MCF 10A (cell line): ENCODE measurements around the gene CABYR. TPM values are rescaled to one million over a fixed set of nuclear protein-coding genes. Genes with fewer than 3 reads are reported as not detected.

Source experiments
- BruUV-seq: library from RNA; stranded (reverse); fragments of 400-500 nt; replicated peaks from 2 replicates; lab custom pipeline; 2021; lab: Mats Ljungman, UMichigan
- CTCF ChIA-PET: fragments of 300-600 bp; sonication (Branson Sonifier 250); formaldehyde crosslinking; extraction: SDS; loops from one replicate; lab custom pipeline; 2021; ENCODE audit warnings: antibody characterized with exemption, inconsistent platforms; lab: Yijun Ruan, JAX
- POLR2A ChIA-PET: fragments of 300-600, 350-650 bp; sonication (Branson Sonifier 250); formaldehyde crosslinking; extraction: SDS; loops from one replicate; lab custom pipeline; 2020; ENCODE audit warnings: antibody characterized with exemption, inconsistent platforms; lab: Yijun Ruan, JAX
- DNase-seq: peaks from one replicate; pipeline ENCODE4 v3.0.0-alpha.2; 2018; ENCODE audit not compliant: unreplicated experiment
- H3K27ac Mint-ChIP-seq: one replicate; pipeline ENCODE4 v1.8.0; 2022; ENCODE audit warnings: mild to moderate bottlenecking, low read depth, mixed read lengths; ENCODE audit not compliant: unreplicated experiment
- H3K27me3 Mint-ChIP-seq: one replicate; pipeline ENCODE4 v1.8.0; 2022; ENCODE audit warnings: mixed read lengths; ENCODE audit not compliant: insufficient read depth, unreplicated experiment
- H3K36me3 Mint-ChIP-seq: one replicate; pipeline ENCODE4 v1.8.0; 2022; ENCODE audit warnings: mild to moderate bottlenecking, moderate library complexity, mixed read lengths; ENCODE audit not compliant: insufficient read depth, unreplicated experiment
- H3K4me1 Mint-ChIP-seq: one replicate; pipeline ENCODE4 v1.8.0; 2022; ENCODE audit warnings: mixed read lengths; ENCODE audit not compliant: insufficient read depth, unreplicated experiment
- H3K4me3 Mint-ChIP-seq: one replicate; pipeline ENCODE4 v1.8.0; 2022; ENCODE audit warnings: mild to moderate bottlenecking, moderate library complexity, mixed read lengths; ENCODE audit not compliant: unreplicated experiment
- H3K9me3 Mint-ChIP-seq: one replicate; pipeline ENCODE4 v1.8.0; 2022; ENCODE audit warnings: mixed read lengths; ENCODE audit not compliant: unreplicated experiment
- CTCF ChIP-seq: fragments of 200-600 bp; IDR thresholded peaks from one replicate; pipeline ENCODE4 v1.8.0; 2022; ENCODE audit warnings: antibody characterized with exemption, mild to moderate bottlenecking; ENCODE audit not compliant: unreplicated experiment
- intact Hi-C: fragments of 100-400 bp; cut with micrococcal nuclease; formaldehyde crosslinking; loops from 2 replicates; pipeline ENCODE4 v1.14.1; 2022
- total RNA-seq: library from RNA; stranded (reverse); gene quantifications from 2 replicates; pipeline ENCODE4 v1.2.3, GENCODE V29; 2022

CABYR gene
- total RNA-seq, 1 experiment from 2014 or later = 3.0 TPM

- Mint-ChIP-seq H3K27me3 (no peaks in the 10 kb centered on the region), H3K4me1 (no peaks in the 10 kb centered on the region), H3K4me3 (no peak overlapping the region), H3K27ac (no peak overlapping the region), H3K9me3 (no peaks in the 10 kb centered on the region), H3K36me3 (peaks cover 6% of the 10 kb centered on the region)
- no peak for DNase-seq
- ChIA-PET POLR2A (interaction anchor here (0.7 kb wide), 1 partner anchor 12 kb away, joined by 3 read pairs; no protein-coding TSS in a partner anchor), CTCF (interaction anchor here (1.4 kb wide), 1 partner anchor 33 kb away, joined by 4 read pairs; no protein-coding TSS in a partner anchor)
- intact Hi-C loops = no loop called here
- no TSS peak for BruUV-seq
- no peak for TF ChIP-seq CTCF
Measured at GRCh38 chr18:24153397-24153796, 14.5 kb downstream of the CABYR start.

GRCh38 chr18:24157855-24158254 is 19.0 kb downstream of the CABYR start:
- peaks cover 10% of the 10 kb centered on the region for H3K4me1 Mint-ChIP-seq
- ChIA-PET POLR2A (interaction anchor here (0.7 kb wide), 1 partner anchor 239 kb away, joined by 5 read pairs; the partner anchor contains the start of gene OSBPL1A), CTCF (no interaction called here)
- no TSS peak for BruUV-seq
- no peak for TF ChIP-seq CTCF
- no peak overlapping the region for H3K4me3 Mint-ChIP-seq
- no peak for DNase-seq
- H3K27ac Mint-ChIP-seq = no peak overlapping the region
- H3K36me3 Mint-ChIP-seq = peaks cover 27% of the 10 kb centered on the region
- no peaks in the 10 kb centered on the region for H3K9me3 Mint-ChIP-seq
- intact Hi-C loops = no loop called here
- no peaks in the 10 kb centered on the region for H3K27me3 Mint-ChIP-seq

GRCh38 chr18:24160086-24160485 is 21.2 kb downstream of the CABYR start:
- H3K4me1 Mint-ChIP-seq = peaks cover 10% of the 10 kb centered on the region
- no TSS peak for BruUV-seq
- H3K27ac Mint-ChIP-seq = no peak overlapping the region
- peak; percentile 33 for DNase-seq
- H3K36me3 Mint-ChIP-seq = peaks cover 46% of the 10 kb centered on the region
- H3K4me3 Mint-ChIP-seq = no peak overlapping the region
- H3K9me3 Mint-ChIP-seq = no peaks in the 10 kb centered on the region
- no peak for TF ChIP-seq CTCF
- CTCF ChIA-PET = no interaction called here
- intact Hi-C loops = no loop called here
- POLR2A ChIA-PET = no interaction called here
- no peaks in the 10 kb centered on the region for H3K27me3 Mint-ChIP-seq

- no peak for TF ChIP-seq CTCF
- no peak overlapping the region for H3K4me3 Mint-ChIP-seq
- intact Hi-C loops = no loop called here
- H3K27me3 Mint-ChIP-seq = no peaks in the 10 kb centered on the region
- no TSS peak for BruUV-seq
- ChIA-PET CTCF (interaction anchor here (1.0 kb wide), 1 partner anchor 15 kb away, joined by 4 read pairs; no protein-coding TSS in a partner anchor), POLR2A (no interaction called here)
- no peak overlapping the region for H3K27ac Mint-ChIP-seq
- no peaks in the 10 kb centered on the region for H3K9me3 Mint-ChIP-seq
- no peak for DNase-seq
- H3K4me1 Mint-ChIP-seq = peaks cover 10% of the 10 kb centered on the region
- H3K36me3 Mint-ChIP-seq = peaks cover 57% of the 10 kb centered on the region
Measured at GRCh38 chr18:24161304-24161703, 22.4 kb downstream of the CABYR start.
